Fibroblast of lung (primary cell): ENCODE results near the gene RPH3AL. TPM values are rescaled to one million over a fixed set of nuclear protein-coding genes. Genes with fewer than 3 reads are reported as not detected.

Source experiments
- DNase-seq, 2 donors: peaks; one replicate each; pipeline versions ENCODE4 v3.0.0 to v3.0.0-alpha.2; 2010; ENCODE audit warnings: low read depth in 2 of 2
- H2AFZ ChIP-seq: 2 replicates; pipeline ENCODE4 v1.5.1; 2012; ENCODE audit warnings: low read length, control low read depth, inconsistent platforms
- H3K27ac ChIP-seq: 2 replicates; pipeline ENCODE4 v1.5.1; 2011; ENCODE audit warnings: low read length, control low read depth; ENCODE audit not compliant: insufficient read depth
- H3K27me3 ChIP-seq: 2 replicates; pipeline ENCODE4 v1.5.1; 2011; ENCODE audit warnings: mild to moderate bottlenecking, low read length; ENCODE audit not compliant: control insufficient read depth, insufficient read depth
- H3K36me3 ChIP-seq: 2 replicates; pipeline ENCODE4 v1.5.1; 2011; ENCODE audit warnings: low read length; ENCODE audit not compliant: control insufficient read depth, insufficient read depth
- H3K4me1 ChIP-seq: 2 replicates; pipeline ENCODE4 v1.5.1; 2011; ENCODE audit warnings: low read length; ENCODE audit not compliant: control insufficient read depth, insufficient read depth; ENCODE audit errors: extremely low read depth
- H3K4me2 ChIP-seq: 2 replicates; pipeline ENCODE4 v1.5.1; 2011; ENCODE audit warnings: low read length, control low read depth; ENCODE audit not compliant: insufficient read depth; ENCODE audit errors: extremely low read depth
- H3K4me3 ChIP-seq, 4 experiments: fragments of 200-600 bp in 1 of 4; sonication (generic) in 1 of 4; replicated peaks in 1 of 4; 2 replicates each; pipeline ENCODE4 v1.5.1; 2011 to 2016; ENCODE audit warnings: low read length in 4 of 4, low read depth in 3 of 4, mild to moderate bottlenecking in 3 of 4, control low read depth in 2 of 4, inconsistent platforms in 1 of 4, mixed read lengths in 1 of 4; ENCODE audit not compliant: insufficient read depth in 1 of 4; ENCODE audit errors: control extremely low read depth in 1 of 4
- H3K79me2 ChIP-seq: 2 replicates; pipeline ENCODE4 v1.5.1; 2012; ENCODE audit warnings: mild to moderate bottlenecking, low read length, inconsistent platforms; ENCODE audit not compliant: control insufficient read depth, insufficient read depth
- H3K9ac ChIP-seq: 2 replicates; pipeline ENCODE4 v1.5.1; 2011; ENCODE audit warnings: mild to moderate bottlenecking, low read length, control low read depth; ENCODE audit not compliant: insufficient read depth
- H3K9me3 ChIP-seq: 2 replicates; pipeline ENCODE4 v1.5.1; 2012; ENCODE audit warnings: low read depth, low read length; ENCODE audit not compliant: control insufficient read depth, insufficient read depth
- H4K20me1 ChIP-seq: 2 replicates; pipeline ENCODE4 v1.5.1; 2011; ENCODE audit warnings: low read length; ENCODE audit not compliant: control insufficient read depth, insufficient read depth; ENCODE audit errors: extremely low read depth
- EZH2 ChIP-seq: IDR thresholded peaks from 2 replicates; pipeline ENCODE4 v1.5.1; 2012; ENCODE audit warnings: low read length, control low read depth, mild to moderate bottlenecking; ENCODE audit errors: missing control alignments
- polyA plus RNA-seq, 2 donors: library from polyadenylated mRNA; depleted of rRNA in 1 of 2; stranded (reverse) in 1 of 2; unstranded in 1 of 2; fragments of >200 nt; gene quantifications; 2 replicates each; pipeline ENCODE4 v1.2.1, GENCODE V29; 2011 to 2012; ENCODE audit warnings: missing spikeins in 1 of 2
- total RNA-seq: library from RNA; depleted of rRNA; stranded (reverse); fragments of >200 nt; gene quantifications from 2 replicates; pipeline ENCODE4 v1.2.1, GENCODE V29; 2014
- TF ChIP-seq, protein P1 (sequence below), 2 donors: IDR thresholded peaks in 1 of 2; conservative IDR thresholded peaks in 1 of 2; 1 replicate in 1 of 2; 2 replicates in 1 of 2; pipeline ENCODE4 v1.5.1; 2011 to 2012; ENCODE audit warnings: low read length in 2 of 2, control low read depth in 1 of 2, inconsistent platforms in 1 of 2, low read depth in 1 of 2, mild to moderate bottlenecking in 1 of 2

The RPH3AL gene
- total and polyA plus RNA-seq, 2 donors (not counting 1 experiment from before 2014, with no cell fraction given), result 0.49 to 3.0 TPM

GRCh38 chr17:265718-266117 is 86.9 kb downstream of the RPH3AL start:
- Histone ChIP-seq H2AFZ (no peak overlapping the region), H3K27ac (no peak overlapping the region), H3K27me3 (peaks cover 6% of the 10 kb centered on the region), H3K9ac (no peak overlapping the region), H3K4me2 (no peak overlapping the region), H3K79me2 (no peaks in the 10 kb centered on the region), H3K4me3 (no peak overlapping the region), H3K4me1 (no peaks in the 10 kb centered on the region), H3K9me3 (no peaks in the 10 kb centered on the region), H3K36me3 (no peaks in the 10 kb centered on the region), H4K20me1 (no peaks in the 10 kb centered on the region)
- DNase-seq, result no peak
- no peak for TF ChIP-seq EZH2
- TF ChIP-seq, protein P1, sequence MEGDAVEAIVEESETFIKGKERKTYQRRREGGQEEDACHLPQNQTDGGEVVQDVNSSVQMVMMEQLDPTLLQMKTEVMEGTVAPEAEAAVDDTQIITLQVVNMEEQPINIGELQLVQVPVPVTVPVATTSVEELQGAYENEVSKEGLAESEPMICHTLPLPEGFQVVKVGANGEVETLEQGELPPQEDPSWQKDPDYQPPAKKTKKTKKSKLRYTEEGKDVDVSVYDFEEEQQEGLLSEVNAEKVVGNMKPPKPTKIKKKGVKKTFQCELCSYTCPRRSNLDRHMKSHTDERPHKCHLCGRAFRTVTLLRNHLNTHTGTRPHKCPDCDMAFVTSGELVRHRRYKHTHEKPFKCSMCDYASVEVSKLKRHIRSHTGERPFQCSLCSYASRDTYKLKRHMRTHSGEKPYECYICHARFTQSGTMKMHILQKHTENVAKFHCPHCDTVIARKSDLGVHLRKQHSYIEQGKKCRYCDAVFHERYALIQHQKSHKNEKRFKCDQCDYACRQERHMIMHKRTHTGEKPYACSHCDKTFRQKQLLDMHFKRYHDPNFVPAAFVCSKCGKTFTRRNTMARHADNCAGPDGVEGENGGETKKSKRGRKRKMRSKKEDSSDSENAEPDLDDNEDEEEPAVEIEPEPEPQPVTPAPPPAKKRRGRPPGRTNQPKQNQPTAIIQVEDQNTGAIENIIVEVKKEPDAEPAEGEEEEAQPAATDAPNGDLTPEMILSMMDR (conservative IDR thresholded peaks at IDR 0.05 in 1 of 2, IDR thresholded peaks at IDR 0.05 in 1 of 2; ENCODE audit: low read depth in 1 of 2, low read length in 2 of 2), result no peak

- Histone ChIP-seq H3K9ac (no peak overlapping the region), H3K9me3 (no peaks in the 10 kb centered on the region), H3K36me3 (no peaks in the 10 kb centered on the region), H4K20me1 (no peaks in the 10 kb centered on the region), H3K27ac (no peak overlapping the region), H3K4me1 (no peaks in the 10 kb centered on the region), H3K27me3 (peaks cover 6% of the 10 kb centered on the region), H3K4me3 (no peak overlapping the region), H2AFZ (no peak overlapping the region), H3K79me2 (no peaks in the 10 kb centered on the region), H3K4me2 (no peak overlapping the region)
- TF ChIP-seq, protein P1 (conservative IDR thresholded peaks at IDR 0.05 in 1 of 2, IDR thresholded peaks at IDR 0.05 in 1 of 2; ENCODE audit: low read depth in 1 of 2, low read length in 2 of 2), result no peak
- no peak for TF ChIP-seq EZH2
- no peak for DNase-seq
Observed at GRCh38 chr17:263773-264172, 88.8 kb downstream of the RPH3AL start.

- no peak overlapping the region for H3K9ac ChIP-seq
- no peaks in the 10 kb centered on the region for H3K79me2 ChIP-seq
- peaks cover 6% of the 10 kb centered on the region for H3K27me3 ChIP-seq
- H3K36me3 ChIP-seq, result no peaks in the 10 kb centered on the region
- H3K9me3 ChIP-seq, result no peaks in the 10 kb centered on the region
- no peaks in the 10 kb centered on the region for H4K20me1 ChIP-seq
- TF ChIP-seq, protein P1 (conservative IDR thresholded peaks at IDR 0.05 in 1 of 2, IDR thresholded peaks at IDR 0.05 in 1 of 2; ENCODE audit: low read depth in 1 of 2, low read length in 2 of 2), result no peak
- TF ChIP-seq EZH2, result no peak
- H2AFZ ChIP-seq, result no peak overlapping the region
- no peak for DNase-seq
- H3K27ac ChIP-seq, result no peak overlapping the region
- no peak overlapping the region for H3K4me3 ChIP-seq
- no peak overlapping the region for H3K4me2 ChIP-seq
- H3K4me1 ChIP-seq, result no peaks in the 10 kb centered on the region
Observed at GRCh38 chr17:263271-263670, 89.3 kb downstream of the RPH3AL start.
